ENCODE results near the gene ZNF385C. TPM values are rescaled to one million over a fixed set of nuclear protein-coding genes. Genes with fewer than 3 reads are reported as not detected.
A peak's percentile ranks its signal among the peaks of the same experiment; 100 is the strongest.

Gene ZNF385C
- total and polyA plus RNA-seq, 2 of the 13 experiments (the other 11 are each of a cell fraction or from before 2014, with no cell fraction given) = 2.3 to 6.1 TPM

- TF ChIP-seq HNRNPK (IDR thresholded peaks at IDR 0.05; ENCODE audit: low read depth, low read length, poor library complexity, severe bottlenecking) (no peak), RCOR2 (CRISPR knock-in tag; IDR thresholded peaks at IDR 0.05) (0 out of 2 replicates have a peak, but pooled peaks have one; percentile 23), HOMEZ (CRISPR knock-in tag; IDR thresholded peaks at IDR 0.05; ENCODE audit: low read depth) (peak; percentile 81; the same call in 1 of the 2 replicates), THAP8 (CRISPR knock-in tag; IDR thresholded peaks at IDR 0.05; ENCODE audit: borderline replicate concordance) (no peak; the same call in 1 of the 2 replicates), MAX (IDR thresholded peaks at IDR 0.05) (peak; percentile 70), DNMT3B (CRISPR knock-in tag; conservative IDR thresholded peaks at IDR 0.05) (0 out of 2 replicates have a peak, but pooled peaks have one; percentile 30), FOXO4 (CRISPR knock-in tag; conservative IDR thresholded peaks at IDR 0.05) (no peak), HNF4A (CRISPR knock-in tag; IDR thresholded peaks at IDR 0.05) (peak; percentile 38; the same call in 1 of the 2 replicates), ZNF280D (CRISPR knock-in tag; IDR thresholded peaks at IDR 0.05) (peak; percentile 93), MLLT10 (CRISPR knock-in tag; IDR thresholded peaks at IDR 0.05) (no peak), CEBPB (IDR thresholded peaks at IDR 0.05; ENCODE audit: borderline replicate concordance, low read depth, low read length) (no peak), CAMTA2 (CRISPR knock-in tag; IDR thresholded peaks at IDR 0.05; ENCODE audit: borderline replicate concordance) (no peak), ZNF18 (CRISPR knock-in tag; IDR thresholded peaks at IDR 0.05; ENCODE audit: insufficient replicate concordance) (peak; percentile 37), IRX3 (CRISPR knock-in tag; IDR thresholded peaks at IDR 0.05; ENCODE audit: borderline replicate concordance, low read depth) (no peak; the same call in 1 of the 2 replicates), KDM2A (CRISPR knock-in tag; IDR thresholded peaks at IDR 0.05; ENCODE audit: borderline replicate concordance, low read depth) (peak; percentile 98), ZBTB38 (CRISPR knock-in tag; IDR thresholded peaks at IDR 0.05) (peak; percentile 92), MED13 (CRISPR knock-in tag; IDR thresholded peaks at IDR 0.05) (peak; percentile 91; the same call in 1 of the 2 replicates)
Measured at GRCh38 chr17:42019509-42020404, 78.5 kb downstream of the ZNF385C start, which contains the start of gene NKIRAS2 (continued).
